Mononuclear cell (primary cell): ENCODE measurements around the gene PSMC5. TPM values are rescaled to one million over a fixed set of nuclear protein-coding genes. Genes with fewer than 3 reads are reported as not detected.
"Not testable (repeated sequence)": the region's sequence is repeated elsewhere in the genome, so short reads cannot be mapped to it uniquely, and the experiment has no call there.

Experiments
- H3K27me3 ChIP-seq: 2 replicates; pipeline ENCODE4 v1.6.0; 2011; ENCODE audit warnings: low read length, control low read depth; ENCODE audit not compliant: insufficient read depth
- H3K4me1 ChIP-seq: 2 replicates; pipeline ENCODE4 v1.5.1; 2011; ENCODE audit warnings: mild to moderate bottlenecking, low read length, control low read depth; ENCODE audit not compliant: insufficient read depth
- H3K4me3 ChIP-seq: 2 replicates; pipeline ENCODE4 v1.5.1; 2011; ENCODE audit warnings: mild to moderate bottlenecking, low read length, moderate library complexity
- H3K9me3 ChIP-seq: 2 replicates; pipeline ENCODE4 v1.5.1; 2011; ENCODE audit warnings: low read depth, mild to moderate bottlenecking, control low read depth, low read length
- total RNA-seq: library from RNA; depleted of rRNA; stranded (reverse); fragments of >200 nt; gene quantifications from one replicate; pipeline ENCODE4 v1.2.3, GENCODE V29; 2012

Gene PSMC5
- total RNA-seq, 1 donor: 15.3 TPM

- H3K9me3 ChIP-seq: no peaks in the 10 kb centered on the region
- H3K4me3 ChIP-seq: no peak overlapping the region
- no peaks in the 10 kb centered on the region for H3K4me1 ChIP-seq
- H3K27me3 ChIP-seq: no peaks in the 10 kb centered on the region
These were observed 32.0 kb downstream of the PSMC5 start for GRCh38 chr17:63859257-63859656.

GRCh38 chr17:63866625-63867024 is 39.4 kb downstream of the PSMC5 start:
- H3K9me3 ChIP-seq, H3K27me3 ChIP-seq, H3K4me3 ChIP-seq, H3K4me1 ChIP-seq: not testable (repeated sequence)

- not testable (repeated sequence) for H3K9me3 ChIP-seq, H3K4me3 ChIP-seq, H3K27me3 ChIP-seq, H3K4me1 ChIP-seq
These were observed 42.5 kb downstream of the PSMC5 start for GRCh38 chr17:63869491-63870291.

- not testable (repeated sequence) for H3K27me3 ChIP-seq, H3K4me1 ChIP-seq, H3K4me3 ChIP-seq, H3K9me3 ChIP-seq
These were observed 43.0 kb downstream of the PSMC5 start for GRCh38 chr17:63870292-63870665.

- not testable (repeated sequence) for H3K4me3 ChIP-seq, H3K27me3 ChIP-seq, H3K9me3 ChIP-seq, H3K4me1 ChIP-seq
These were observed 44.6 kb downstream of the PSMC5 start for GRCh38 chr17:63871646-63872365.

GRCh38 chr17:63873577-63873976 is 46.3 kb downstream of the PSMC5 start, which contains the start of gene CSH2:
Gene CSH2 (minus strand): TSS chr17:63873677. CDS start chr17:63873614, 63 bp downstream.
- H3K4me3 ChIP-seq, H3K4me1 ChIP-seq, H3K27me3 ChIP-seq, H3K9me3 ChIP-seq: not testable (repeated sequence)

- not testable (repeated sequence) for H3K27me3 ChIP-seq, H3K4me1 ChIP-seq, H3K9me3 ChIP-seq, H3K4me3 ChIP-seq
These were observed 46.9 kb downstream of the PSMC5 start for GRCh38 chr17:63874061-63874626.

- H3K4me3 ChIP-seq, H3K9me3 ChIP-seq, H3K27me3 ChIP-seq, H3K4me1 ChIP-seq: not testable (repeated sequence)
These were observed 47.5 kb downstream of the PSMC5 start for GRCh38 chr17:63874693-63875092.

GRCh38 chr17:63878413-63878812 is 51.2 kb downstream of the PSMC5 start:
- H3K27me3 ChIP-seq, H3K9me3 ChIP-seq, H3K4me3 ChIP-seq, H3K4me1 ChIP-seq: not testable (repeated sequence)

GRCh38 chr17:63880706-63881105 is 53.5 kb downstream of the PSMC5 start:
- H3K9me3 ChIP-seq: no peaks in the 10 kb centered on the region
- no peak overlapping the region for H3K4me3 ChIP-seq
- no peaks in the 10 kb centered on the region for H3K4me1 ChIP-seq
- H3K27me3 ChIP-seq: no peaks in the 10 kb centered on the region

GRCh38 chr17:63881337-63881736 is 54.1 kb downstream of the PSMC5 start:
- not testable (repeated sequence) for H3K9me3 ChIP-seq, H3K4me3 ChIP-seq, H3K27me3 ChIP-seq, H3K4me1 ChIP-seq

Other genes with a start within 250 kb of the PSMC5 start
- gene TACO1, start 226.5 kb upstream of the PSMC5 start, total RNA-seq: 15.3 TPM
- gene MAP3K3, start 205.0 kb upstream of the PSMC5 start, total RNA-seq: 120 TPM
- gene LIMD2, start 127.3 kb upstream of the PSMC5 start, total RNA-seq: 274 TPM
- 37.7 TPM for gene STRADA, start 85.6 kb upstream of the PSMC5 start, total RNA-seq
- gene CCDC47, start 53.8 kb upstream of the PSMC5 start, total RNA-seq: 38.9 TPM
- gene DDX42, start 53.3 kb upstream of the PSMC5 start, total RNA-seq: 112 TPM
- gene FTSJ3, start 232 bp downstream of the PSMC5 start, total RNA-seq: 13.2 TPM
- gene SMARCD2, start 15.3 kb downstream of the PSMC5 start, total RNA-seq: 56.0 TPM
- gene CSH2, start 46.2 kb downstream of the PSMC5 start, total RNA-seq: 0.10 TPM
- gene GH2, start 54.5 kb downstream of the PSMC5 start, total RNA-seq: not detected
- gene CSH1, start 69.1 kb downstream of the PSMC5 start, total RNA-seq: not detected
- gene CSHL1, start 83.8 kb downstream of the PSMC5 start, total RNA-seq: not detected
- not detected for gene GH1, start 91.4 kb downstream of the PSMC5 start, total RNA-seq
- gene CD79B, start 104.9 kb downstream of the PSMC5 start, total RNA-seq: 26.0 TPM
- gene SCN4A, start 145.5 kb downstream of the PSMC5 start, total RNA-seq: under 0.01 TPM
- gene PRR29, start 170.9 kb downstream of the PSMC5 start, total RNA-seq: 0.21 TPM
- gene ICAM2, start 193.2 kb downstream of the PSMC5 start, total RNA-seq: 40.1 TPM